GM19193 (cell line): ENCODE results near the gene MFSD12.

Source experiments
- POLR2A ChIP-seq: IDR thresholded peaks from 4 replicates; pipeline ENCODE4 v1.6.1; 2011; ENCODE audit not compliant: insufficient read depth, insufficient read length; ENCODE audit errors: extremely low read depth

The MFSD12 gene

GRCh38 chr19:3535981-3536380, 21.4 kb downstream of the MFSD12 start:
- TF ChIP-seq POLR2A: no peak

DNA sequence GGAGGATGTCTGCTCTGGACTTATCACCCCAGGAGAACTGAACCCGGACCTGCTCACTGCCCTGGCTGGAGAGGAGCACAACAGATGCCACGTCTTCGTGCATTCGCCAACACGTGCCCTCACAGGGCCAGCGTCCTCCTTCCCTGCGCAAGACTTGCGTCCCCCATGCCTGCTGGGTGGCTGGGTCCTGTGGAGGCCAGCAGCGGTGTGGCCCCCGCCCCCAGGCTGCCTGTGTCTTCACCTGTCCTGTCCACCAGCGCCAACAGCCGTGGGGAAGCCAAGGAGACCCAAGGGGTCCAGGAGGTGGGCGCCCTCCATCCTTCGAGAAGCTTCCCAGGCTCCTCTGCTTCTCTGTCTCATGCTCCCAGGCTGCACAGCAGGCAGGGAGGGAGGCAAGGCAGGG, 21.8 kb downstream of the MFSD12 start:
- no peak for TF ChIP-seq POLR2A

- TF ChIP-seq POLR2A: no peak
These were observed 22.2 kb downstream of the MFSD12 start for GRCh38 chr19:3535235-3535535.

- TF ChIP-seq POLR2A: no peak
These were observed 22.8 kb downstream of the MFSD12 start for GRCh38 chr19:3534375-3535234.

DNA sequence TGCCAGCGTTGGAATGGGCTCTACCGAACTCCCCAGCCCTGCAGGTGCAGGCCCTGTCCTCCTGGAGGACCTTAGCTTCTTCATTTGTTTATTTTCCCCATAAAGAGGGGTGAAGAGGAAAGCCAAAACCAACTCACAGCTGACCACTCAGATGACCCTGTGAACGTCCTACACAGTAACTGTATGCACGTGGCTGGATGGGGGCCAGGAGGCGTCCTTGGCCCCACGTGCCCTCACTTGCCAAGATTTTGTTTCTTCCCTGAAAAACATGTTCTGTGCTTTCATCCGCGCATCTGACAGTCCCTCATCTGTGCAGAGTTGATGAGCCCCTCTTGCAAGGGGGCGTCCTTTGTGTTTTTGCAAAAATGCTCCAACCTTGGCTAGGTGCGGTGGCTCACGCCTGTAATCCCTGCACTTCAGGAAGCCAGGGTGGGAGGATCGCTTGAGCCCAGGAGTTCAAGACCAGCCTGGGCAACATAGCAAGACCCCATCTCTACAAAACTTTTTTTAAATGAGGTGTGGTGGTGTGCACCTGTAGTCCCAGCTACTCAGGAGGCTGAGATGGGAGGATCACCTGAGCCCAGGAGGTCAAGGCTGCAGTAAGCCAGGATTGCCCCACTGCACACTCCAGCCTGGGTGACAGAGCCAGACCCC, 23.7 kb downstream of the MFSD12 start:
- no peak for TF ChIP-seq POLR2A

DNA sequence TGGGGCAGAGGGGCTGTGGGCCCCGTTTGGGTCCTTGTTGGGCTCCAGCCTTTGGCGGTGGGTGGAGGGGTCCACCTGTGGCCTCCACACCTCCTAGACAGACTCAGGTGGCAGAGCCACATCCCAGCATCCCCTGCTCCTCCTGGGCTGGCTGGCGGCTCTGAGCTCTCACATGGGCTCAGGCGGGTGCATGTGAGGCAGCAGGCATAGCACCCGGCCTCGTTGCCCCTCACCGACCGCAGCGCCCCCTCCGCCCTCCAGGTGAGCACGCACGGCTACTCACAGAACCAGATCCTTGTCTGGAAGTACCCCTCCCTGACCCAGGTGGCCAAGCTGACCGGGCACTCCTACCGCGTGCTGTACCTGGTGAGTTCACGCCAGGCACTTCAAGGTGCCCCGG, 24.4 kb downstream of the MFSD12 start:
- TF ChIP-seq POLR2A: no peak

DNA sequence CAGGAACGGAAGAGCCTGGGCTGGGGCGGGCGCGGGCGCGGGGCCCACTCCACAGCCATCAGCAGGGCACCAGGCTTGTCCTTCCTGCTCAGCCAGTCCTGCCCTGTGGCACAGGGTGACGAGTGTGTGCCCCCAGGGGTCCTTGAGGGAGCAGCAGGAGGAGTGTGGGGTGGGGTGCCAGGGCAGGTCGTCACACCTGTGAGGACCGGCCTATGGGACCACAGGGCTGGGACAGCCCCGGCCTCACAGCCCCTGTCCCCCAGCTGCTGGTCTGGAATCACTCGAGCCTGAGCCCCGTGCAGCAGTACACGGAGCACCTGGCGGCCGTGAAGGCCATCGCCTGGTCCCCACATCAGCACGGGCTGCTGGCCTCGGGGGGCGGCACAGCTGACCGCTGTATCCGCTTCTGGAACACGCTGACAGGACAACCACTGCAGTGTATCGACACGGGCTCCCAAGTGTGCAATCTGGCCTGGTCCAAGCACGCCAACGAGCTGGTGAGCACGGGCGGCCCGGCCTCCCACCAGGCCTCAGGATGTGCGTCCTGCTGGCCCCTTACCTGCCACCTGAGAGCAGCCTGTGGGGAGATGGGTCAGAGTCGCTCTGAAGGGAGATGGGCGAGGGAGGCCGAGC, 25.1 kb downstream of the MFSD12 start:
- no peak for TF ChIP-seq POLR2A

DNA sequence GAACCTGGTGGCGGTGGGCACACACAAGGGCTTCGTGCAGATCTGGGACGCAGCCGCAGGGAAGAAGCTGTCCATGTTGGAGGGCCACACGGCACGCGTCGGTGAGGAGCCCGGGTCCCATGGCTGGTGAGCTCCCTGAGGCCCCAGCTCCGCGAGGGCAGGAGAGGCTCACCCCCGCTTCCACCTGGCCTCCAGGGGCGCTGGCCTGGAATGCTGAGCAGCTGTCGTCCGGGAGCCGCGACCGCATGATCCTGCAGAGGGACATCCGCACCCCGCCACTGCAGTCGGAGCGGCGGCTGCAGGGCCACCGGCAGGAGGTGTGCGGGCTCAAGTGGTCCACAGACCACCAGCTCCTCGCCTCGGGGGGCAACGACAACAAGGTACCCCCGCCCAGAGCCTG, 25.7 kb downstream of the MFSD12 start:
- no peak for TF ChIP-seq POLR2A

DNA sequence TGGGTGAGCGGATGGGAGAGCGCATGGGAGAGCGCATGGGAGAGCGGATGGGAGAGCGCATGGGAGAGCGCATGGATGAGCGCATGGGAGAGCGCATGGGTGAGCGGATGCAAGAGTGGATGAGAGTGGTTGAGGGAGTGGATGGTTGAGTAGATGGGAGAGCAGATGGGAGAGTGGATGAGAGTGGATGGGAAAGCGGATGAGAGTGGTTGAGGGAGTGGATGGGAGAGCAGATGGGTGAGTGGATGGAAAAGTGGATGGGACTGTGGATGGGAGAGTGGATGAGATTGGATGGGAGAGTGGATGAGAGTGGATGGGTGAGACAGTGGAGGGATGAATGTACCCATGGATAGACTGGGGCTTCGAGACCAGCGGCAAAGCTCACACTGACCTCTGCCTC, 27.0 kb downstream of the MFSD12 start:
- TF ChIP-seq POLR2A: no peak

DNA sequence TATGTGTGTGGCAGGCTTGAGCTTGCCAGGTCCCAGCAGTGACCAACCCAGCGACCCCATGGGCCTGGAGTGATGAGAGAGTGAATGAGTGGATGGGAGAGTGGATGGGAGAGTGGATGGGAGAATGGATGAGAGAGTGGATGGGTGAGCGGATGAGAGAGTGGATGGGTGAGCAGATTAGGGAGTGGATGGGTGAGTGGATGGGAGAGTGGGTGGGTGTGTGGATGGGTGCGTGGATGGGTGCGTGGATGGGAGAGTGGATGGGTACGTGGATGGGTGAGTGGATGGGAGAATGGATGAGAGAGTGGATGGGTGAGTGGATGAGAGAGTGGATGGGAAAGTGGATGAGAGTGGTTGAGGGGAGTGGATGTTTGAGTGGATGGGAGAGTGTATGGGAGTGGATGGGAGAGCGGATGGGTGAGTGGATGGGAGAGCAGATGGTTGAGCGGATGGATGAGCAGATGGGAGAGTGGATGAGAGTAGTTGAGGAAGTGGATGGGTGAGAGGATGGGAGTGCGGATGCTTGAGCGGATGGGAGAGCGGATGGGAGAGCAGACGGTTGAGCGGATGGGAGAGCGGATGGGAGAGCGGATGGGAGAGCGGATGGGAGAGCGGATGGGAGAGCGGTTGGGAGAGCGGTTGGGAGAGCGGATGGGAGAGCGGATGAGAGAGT, 28.7 kb downstream of the MFSD12 start:
- TF ChIP-seq POLR2A: no peak

- TF ChIP-seq POLR2A: no peak
These were observed 29.3 kb downstream of the MFSD12 start for GRCh38 chr19:3528080-3528479.

DNA sequence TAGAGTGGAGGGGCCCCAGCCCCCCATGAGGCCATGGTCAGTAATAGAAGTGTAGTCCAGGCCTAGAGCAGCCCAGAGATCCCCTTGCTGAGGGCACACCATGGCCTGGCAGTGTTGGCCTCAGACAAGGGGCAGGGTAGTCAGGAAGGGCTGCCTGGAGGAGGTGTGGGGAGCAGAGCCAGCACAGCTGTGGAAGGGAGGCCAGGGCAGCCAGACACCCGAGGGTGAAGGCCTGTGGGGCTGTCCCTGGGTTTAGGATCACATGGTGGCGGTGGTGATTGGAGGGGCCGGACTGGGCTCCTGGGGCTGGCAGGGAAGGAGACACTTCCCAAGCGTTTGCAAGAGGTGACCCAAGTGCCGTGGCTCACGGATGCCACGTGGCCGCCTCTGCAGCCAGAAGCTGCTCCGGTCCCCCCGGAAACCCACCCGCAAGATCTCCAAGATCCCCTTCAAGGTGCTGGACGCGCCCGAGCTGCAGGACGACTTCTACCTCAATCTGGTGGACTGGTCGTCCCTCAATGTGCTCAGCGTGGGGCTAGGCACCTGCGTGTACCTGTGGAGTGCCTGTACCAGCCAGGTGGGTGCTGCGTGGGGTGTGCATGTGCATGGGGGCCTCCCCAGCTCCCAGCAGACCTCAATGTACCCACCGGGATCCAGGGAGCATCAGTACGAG, 30.0 kb downstream of the MFSD12 start:
- no peak for TF ChIP-seq POLR2A

DNA sequence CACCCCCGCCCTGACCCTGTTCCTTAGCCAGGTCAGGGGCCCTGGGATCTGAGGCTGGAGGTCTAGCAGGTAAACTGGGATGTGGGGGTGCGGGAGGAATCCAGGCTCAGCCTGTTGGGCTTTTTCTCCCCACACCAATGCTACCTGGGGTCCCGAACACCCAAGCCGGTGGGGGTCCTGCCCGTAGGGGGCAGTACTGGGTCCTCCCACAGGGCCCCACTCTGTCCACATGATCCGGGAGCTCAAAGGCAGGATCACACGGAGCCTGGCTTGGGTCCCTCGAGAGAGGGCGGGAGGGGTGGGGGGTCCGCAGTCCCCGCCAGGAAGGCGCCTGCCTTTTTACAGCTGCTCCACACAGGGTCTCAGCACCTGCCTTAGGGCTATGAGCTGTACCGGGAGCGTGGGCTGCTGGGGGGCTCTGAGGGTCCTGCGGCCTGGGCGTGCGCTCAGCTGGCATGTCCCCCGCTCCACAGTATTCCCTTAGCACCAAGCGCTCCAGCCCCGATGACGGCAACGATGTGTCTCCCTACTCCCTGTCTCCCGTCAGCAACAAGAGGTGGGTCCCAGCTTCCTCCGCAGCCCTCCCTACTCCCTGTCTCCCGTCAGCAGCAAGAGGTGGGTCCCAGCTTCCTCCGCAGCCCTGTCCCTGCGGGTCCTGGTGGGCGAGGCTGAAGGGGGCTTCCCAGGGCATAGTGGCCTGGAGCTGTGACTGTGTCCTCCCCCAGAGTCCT, 30.7 kb downstream of the MFSD12 start:
- TF ChIP-seq POLR2A: no peak

DNA sequence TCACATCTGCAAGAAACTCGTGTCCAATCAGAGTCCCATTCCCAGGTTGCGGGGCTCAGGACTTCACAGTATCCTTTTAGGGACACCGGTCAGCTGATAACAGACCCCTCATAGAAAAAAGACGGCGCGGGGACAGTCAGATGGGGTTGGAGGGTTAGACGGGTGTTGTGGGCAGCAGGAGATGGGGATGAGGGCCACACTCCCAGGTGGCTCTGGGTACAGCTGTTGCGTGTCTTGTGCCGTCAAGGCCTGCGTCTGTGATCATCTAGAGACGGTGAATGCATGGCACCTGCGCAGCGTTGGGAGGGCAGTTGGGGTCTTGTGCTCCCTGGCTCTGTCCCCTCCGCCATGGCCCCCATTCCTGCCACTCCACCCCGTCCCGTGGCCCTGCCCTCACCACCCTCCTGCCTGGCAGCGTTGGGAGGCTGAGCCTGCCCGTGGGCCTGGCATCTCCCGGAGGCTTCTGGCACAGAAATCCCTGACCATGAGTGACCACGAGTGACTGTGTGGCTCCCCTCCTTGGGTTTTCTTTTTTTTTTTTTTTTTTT, 32.4 kb downstream of the MFSD12 start:
- no peak for TF ChIP-seq POLR2A
